Fibroblast of mammary gland (primary cell): ENCODE results near the gene SNX1.
"Not testable (repeated sequence)": the region's sequence is repeated elsewhere in the genome, so short reads cannot be mapped to it uniquely, and the experiment has no call there.

Experiments
- DNase-seq: peaks from one replicate; pipeline ENCODE4 v3.0.0-alpha.2; 2010; ENCODE audit warnings: low read depth
- H3K4me3 ChIP-seq: 2 replicates; pipeline ENCODE4 v1.5.1; 2011; ENCODE audit warnings: low read depth, mild to moderate bottlenecking, low read length, moderate library complexity; ENCODE audit not compliant: control insufficient read depth
- TF ChIP-seq, protein P1 (sequence below): conservative IDR thresholded peaks from 2 replicates; pipeline ENCODE4 v1.5.1; 2011; ENCODE audit warnings: low read depth, low read length, inconsistent platforms; ENCODE audit not compliant: control insufficient read depth, insufficient read depth

Gene SNX1

DNA sequence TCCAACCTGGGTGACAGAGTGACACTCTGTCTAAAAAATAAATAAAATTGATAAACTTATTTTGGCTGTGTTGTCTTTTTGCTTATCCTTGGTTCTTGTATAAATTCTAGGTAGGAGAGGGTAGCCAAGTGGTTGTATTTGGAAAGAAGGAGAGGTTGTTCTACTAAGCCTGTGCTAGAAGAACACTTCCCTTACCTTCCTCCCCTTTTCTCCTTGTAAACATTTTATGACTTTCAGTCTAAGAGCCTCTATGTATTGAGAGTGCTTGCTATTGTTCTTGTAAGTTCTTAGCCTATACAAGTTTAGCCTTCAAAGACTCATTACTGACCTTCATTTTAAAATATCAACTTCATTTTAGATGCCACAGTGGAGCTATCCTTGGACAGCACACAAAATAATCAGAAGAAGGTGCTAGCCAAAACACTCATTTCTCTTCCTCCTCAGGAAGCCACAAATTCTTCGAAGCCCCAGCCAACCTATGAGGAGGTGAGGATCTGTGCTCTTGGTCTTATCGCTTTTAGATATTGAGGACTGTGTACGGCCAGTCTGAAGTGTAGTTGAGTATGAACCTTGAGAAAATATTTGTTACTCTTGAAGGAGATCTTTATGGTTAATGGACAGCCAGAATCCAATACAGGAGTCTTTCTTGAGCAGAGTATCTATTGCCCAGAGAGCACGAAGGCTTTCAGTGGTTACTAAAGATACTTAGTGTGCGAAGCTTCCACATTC, 22.1 kb downstream of the SNX1 start:
- H3K4me3 ChIP-seq: no peak overlapping the region
- DNase-seq: no peak
- TF ChIP-seq, protein P1, sequence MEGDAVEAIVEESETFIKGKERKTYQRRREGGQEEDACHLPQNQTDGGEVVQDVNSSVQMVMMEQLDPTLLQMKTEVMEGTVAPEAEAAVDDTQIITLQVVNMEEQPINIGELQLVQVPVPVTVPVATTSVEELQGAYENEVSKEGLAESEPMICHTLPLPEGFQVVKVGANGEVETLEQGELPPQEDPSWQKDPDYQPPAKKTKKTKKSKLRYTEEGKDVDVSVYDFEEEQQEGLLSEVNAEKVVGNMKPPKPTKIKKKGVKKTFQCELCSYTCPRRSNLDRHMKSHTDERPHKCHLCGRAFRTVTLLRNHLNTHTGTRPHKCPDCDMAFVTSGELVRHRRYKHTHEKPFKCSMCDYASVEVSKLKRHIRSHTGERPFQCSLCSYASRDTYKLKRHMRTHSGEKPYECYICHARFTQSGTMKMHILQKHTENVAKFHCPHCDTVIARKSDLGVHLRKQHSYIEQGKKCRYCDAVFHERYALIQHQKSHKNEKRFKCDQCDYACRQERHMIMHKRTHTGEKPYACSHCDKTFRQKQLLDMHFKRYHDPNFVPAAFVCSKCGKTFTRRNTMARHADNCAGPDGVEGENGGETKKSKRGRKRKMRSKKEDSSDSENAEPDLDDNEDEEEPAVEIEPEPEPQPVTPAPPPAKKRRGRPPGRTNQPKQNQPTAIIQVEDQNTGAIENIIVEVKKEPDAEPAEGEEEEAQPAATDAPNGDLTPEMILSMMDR: no peak

DNA sequence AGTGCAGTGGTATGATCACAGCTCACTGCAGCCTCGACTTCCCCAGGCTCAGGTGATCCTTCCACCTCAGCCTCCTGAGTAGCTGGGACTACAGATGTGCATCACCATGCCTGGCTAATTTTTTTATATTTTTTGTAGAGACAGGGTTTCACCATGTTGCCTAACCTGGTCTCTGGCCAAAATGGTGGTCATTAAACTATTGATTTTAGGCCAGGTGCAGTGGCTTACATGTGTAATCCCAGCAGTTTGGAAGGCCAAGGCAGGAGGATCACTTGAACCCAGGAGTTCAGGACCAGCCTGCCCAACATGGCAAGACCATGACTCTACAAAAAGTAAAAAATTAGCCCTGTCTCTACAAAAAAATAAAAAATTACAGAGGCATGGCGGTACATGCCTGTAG, 24.5 kb downstream of the SNX1 start:
- H3K4me3 ChIP-seq, DNase-seq: not testable (repeated sequence)

GRCh38 chr15:64121614-64122013, 25.8 kb downstream of the SNX1 start:
- H3K4me3 ChIP-seq: no peak overlapping the region
- no peak for DNase-seq
- TF ChIP-seq, protein P1: no peak

DNA sequence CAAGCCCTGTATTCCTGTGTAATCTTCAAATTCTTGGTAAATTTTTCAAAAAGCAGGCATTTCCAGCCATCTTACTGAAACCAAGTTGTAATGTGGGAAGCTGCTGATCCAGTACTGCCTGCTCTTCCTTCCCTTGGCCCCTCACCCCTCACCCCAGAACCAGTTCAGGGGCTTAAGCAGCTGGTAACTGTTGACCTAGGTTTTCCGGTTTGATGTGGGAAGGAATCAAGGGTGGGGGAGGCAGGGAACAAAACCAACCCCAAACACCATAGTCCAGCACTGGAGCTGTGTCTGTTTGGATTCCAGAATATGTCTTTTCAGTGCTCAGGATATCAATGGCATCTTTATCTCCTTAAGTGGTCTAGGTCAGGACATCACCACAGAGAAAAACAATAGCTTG, 26.7 kb downstream of the SNX1 start:
- no peak overlapping the region for H3K4me3 ChIP-seq
- no peak for DNase-seq
- TF ChIP-seq, protein P1: no peak

GRCh38 chr15:64122936-64123351, 27.2 kb downstream of the SNX1 start:
- no peak overlapping the region for H3K4me3 ChIP-seq
- no peak for DNase-seq
- TF ChIP-seq, protein P1: no peak

DNA sequence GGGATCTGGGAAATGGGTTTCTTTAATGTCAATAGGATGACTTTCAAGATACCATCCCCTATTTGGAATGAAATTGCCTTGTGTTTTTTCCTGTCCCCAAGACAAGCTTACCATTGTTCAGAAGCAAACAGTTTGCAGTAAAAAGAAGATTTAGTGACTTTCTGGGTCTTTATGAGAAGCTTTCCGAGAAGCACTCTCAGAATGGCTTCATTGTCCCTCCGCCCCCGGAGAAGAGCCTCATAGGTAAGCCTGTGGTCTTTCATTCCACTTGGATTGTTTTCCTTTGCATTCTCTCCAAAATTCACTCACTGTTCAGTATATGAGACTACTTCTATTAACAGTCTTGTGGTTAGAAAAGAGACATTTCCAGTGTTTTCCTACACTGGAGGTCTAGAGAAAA, 30.2 kb downstream of the SNX1 start:
- DNase-seq: no peak
- H3K4me3 ChIP-seq: no peak overlapping the region
- TF ChIP-seq, protein P1: no peak

DNA sequence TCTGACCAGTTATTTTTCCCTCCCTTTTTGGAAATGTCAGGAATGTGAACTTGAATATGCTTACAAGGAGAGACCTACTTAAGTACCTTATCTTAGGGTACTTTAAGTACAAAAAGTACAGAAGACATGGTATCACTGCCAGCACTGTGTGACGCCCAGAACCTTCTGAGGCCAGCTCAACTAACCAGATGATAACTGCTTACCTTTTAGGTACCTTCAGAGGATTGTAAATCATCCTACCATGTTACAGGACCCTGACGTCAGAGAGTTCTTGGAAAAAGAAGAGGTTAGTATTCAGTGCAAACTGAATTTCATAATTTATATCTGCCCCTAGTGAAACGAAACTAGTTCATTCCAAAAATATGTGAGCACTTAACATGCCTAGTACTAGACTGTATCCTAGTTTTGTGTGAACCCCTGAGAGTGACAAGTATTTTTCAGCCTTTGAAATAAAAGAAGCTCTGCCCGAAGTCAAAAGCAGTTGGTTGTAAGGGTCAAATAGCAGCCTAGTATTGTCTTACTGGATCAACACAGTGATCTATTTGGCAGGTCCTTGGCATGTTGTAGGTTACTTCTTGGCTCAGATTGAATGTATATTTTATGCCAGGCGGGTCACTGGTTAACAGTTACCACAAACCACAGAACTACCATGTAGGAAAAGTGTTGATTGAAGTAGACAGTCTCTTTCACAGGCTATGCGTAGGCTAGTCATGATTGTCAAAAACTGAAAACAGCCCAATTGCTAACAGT, 31.9 kb downstream of the SNX1 start:
- DNase-seq: no peak
- TF ChIP-seq, protein P1: no peak
- H3K4me3 ChIP-seq: no peak overlapping the region
